HG03432 (cell line): ENCODE results near the gene CYB561D1.

Source experiments
- ATAC-seq: cut with Tn5 transposase; IDR thresholded peaks from one replicate; pipeline ENCODE4 v1.9.1; 2021; ENCODE audit warnings: mild to moderate bottlenecking, moderate library complexity; ENCODE audit not compliant: unreplicated experiment

CYB561D1 gene

GRCh38 chr1:109479901-109480300, 14.0 kb upstream of the CYB561D1 start:
- ATAC-seq = no peak

GRCh38 chr1:109481646-109482045, 12.2 kb upstream of the CYB561D1 start:
- ATAC-seq = no peak

GRCh38 chr1:109482242-109482641, 11.7 kb upstream of the CYB561D1 start:
- no peak for ATAC-seq

- peak; percentile 27 for ATAC-seq
These were observed 10.9 kb upstream of the CYB561D1 start for GRCh38 chr1:109482791-109483671.

GRCh38 chr1:109483672-109484518, 10.0 kb upstream of the CYB561D1 start, which contains the start of gene ATXN7L2:
Gene ATXN7L2, plus strand, starts transcription at chr1:109483905. Its CDS starts 49 bp downstream, at chr1:109483954.
- peak; percentile 83 for ATAC-seq

GRCh38 chr1:109484519-109484975, 9.3 kb upstream of the CYB561D1 start:
- ATAC-seq = no peak

- ATAC-seq = no peak
These were observed 8.9 kb upstream of the CYB561D1 start for GRCh38 chr1:109485001-109485400.

- no peak for ATAC-seq
These were observed 6.6 kb upstream of the CYB561D1 start for GRCh38 chr1:109487261-109487660.

GRCh38 chr1:109488201-109488600, 5.7 kb upstream of the CYB561D1 start:
- no peak for ATAC-seq

- ATAC-seq = no peak
These were observed 5.2 kb upstream of the CYB561D1 start for GRCh38 chr1:109488696-109489095.

- peak; percentile 32 for ATAC-seq
These were observed 3.6 kb upstream of the CYB561D1 start for GRCh38 chr1:109490029-109490933.

GRCh38 chr1:109490934-109491302, 3.0 kb upstream of the CYB561D1 start:
- ATAC-seq = no peak

GRCh38 chr1:109491372-109491771, 2.5 kb upstream of the CYB561D1 start:
- no peak for ATAC-seq

- no peak for ATAC-seq
These were observed 1.1 kb upstream of the CYB561D1 start for GRCh38 chr1:109492779-109493178.

- no peak for ATAC-seq
These were observed 667 bp upstream of the CYB561D1 start for GRCh38 chr1:109493227-109493626.

GRCh38 chr1:109495738-109496137, 1.8 kb downstream of the CYB561D1 start:
- no peak for ATAC-seq

GRCh38 chr1:109497449-109498160, 3.7 kb downstream of the CYB561D1 start:
- ATAC-seq = no peak

GRCh38 chr1:109498161-109498801, 4.4 kb downstream of the CYB561D1 start:
- no peak for ATAC-seq

GRCh38 chr1:109499081-109499480, 5.2 kb downstream of the CYB561D1 start:
- ATAC-seq = no peak
